NCI-H510A treated with DMSO at 0.1 percent for 48 hours (cell line): Measurements from ENCODE around the gene CYP4Z1.
"Not testable (repeated sequence)": the region's sequence is repeated elsewhere in the genome, so short reads cannot be mapped to it uniquely, and the experiment has no call there.

Source experiments
- DNase-seq: peaks from one replicate; lab custom pipeline; 2025; lab: John Stamatoyannopoulos, UW

Gene CYP4Z1

DNA sequence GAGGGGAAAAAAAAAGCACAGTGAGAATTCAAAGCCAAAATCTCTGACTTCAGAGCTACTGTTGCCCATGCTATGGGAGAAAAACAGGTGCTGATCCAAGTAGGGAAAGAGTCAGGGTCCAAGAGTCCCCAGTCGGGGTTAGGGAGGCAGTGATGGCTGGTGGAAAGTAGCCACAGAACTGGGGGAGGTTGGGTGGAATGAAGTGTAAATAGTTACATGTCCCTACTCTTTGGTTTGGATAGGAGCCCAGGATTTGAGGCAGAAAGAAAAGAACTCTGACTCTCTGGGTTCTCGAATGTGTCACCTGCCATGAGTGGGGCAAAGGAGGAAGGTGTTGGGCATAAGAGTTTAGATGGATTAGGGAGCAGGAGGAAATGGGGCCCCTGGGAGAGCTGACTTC is 61.8 kb downstream of the CYP4Z1 start:
- DNase-seq, result not testable (repeated sequence)

DNA sequence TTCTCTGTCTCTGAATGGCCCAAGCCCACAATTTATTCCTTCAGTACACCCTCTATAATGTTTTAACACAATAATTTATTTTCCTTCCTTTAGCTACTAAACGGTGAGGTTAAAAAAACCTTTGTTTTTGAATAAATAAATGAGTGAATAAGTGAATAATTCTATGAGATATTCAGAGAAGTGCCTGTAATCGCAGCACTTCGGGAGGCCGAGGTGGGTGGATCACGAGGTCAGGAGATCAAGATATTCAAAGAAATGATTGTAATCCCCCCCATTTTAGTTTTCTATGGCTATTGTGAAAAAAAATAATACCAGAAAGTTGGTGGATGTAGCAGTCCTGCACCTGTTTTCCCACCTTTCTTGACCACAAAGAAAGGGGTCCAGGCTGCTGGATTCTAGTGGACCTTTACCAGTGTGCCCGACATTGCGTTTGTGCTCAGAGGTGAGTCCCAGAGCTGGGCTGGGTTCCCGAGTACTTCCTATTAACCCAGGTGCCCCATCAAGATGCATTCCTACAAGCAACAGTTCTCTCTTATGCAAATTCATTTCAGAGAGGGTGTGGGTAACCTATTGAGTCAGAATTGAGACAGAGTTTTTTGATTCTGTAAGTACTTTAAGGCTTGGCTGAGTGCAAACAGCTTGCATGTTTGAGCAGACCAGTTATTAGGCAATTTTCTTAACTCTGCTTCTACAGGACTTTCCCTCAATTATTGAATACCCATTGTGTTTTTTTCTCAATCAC is 62.6 kb downstream of the CYP4Z1 start:
- DNase-seq, result not testable (repeated sequence)

DNA sequence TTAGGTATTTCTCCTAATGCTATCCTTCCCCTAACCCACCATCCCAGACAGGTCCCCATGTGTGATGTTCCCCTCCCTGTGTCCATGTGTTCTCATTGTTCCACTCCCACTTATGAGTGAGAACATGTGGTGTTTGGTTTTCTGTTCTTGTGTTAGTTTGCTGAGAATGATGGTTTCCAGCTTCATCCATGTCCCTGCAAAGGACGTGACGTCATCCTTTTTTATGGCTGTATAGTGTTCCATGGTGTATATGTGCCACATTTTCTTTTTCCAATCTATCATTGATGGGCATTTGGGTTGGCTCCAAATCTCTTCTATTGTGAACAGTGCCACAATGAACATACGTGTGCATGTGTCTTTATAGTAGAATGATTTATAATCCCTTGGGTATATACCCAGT is 65.6 kb downstream of the CYP4Z1 start:
- DNase-seq, result not testable (repeated sequence)

DNA sequence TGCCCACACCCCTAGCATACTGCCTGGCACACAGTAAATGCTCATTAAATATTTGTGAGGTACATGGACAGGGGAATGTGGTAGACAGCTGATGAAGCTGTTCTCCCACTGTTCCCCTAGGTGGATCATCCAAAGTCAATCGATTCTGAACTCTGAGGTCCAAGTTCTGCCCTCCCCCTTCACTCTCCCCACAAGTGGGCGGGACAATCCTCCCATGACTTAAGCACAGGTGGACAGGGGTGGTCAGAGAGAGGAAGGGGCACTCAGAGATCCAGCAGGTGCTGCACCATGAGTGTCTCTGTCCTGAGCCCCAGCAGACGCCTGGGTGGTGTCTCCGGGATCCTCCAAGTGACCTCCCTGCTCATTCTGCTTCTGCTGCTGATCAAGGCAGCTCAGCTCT is 70.2 kb downstream of the CYP4Z1 start, which contains the start of gene CYP4A22:
Gene CYP4A22 (plus strand): TSS at position 244 of the 400 bp plus-strand sequence. CDS start 45 bp downstream, at position 289.
- no peak for DNase-seq

DNA sequence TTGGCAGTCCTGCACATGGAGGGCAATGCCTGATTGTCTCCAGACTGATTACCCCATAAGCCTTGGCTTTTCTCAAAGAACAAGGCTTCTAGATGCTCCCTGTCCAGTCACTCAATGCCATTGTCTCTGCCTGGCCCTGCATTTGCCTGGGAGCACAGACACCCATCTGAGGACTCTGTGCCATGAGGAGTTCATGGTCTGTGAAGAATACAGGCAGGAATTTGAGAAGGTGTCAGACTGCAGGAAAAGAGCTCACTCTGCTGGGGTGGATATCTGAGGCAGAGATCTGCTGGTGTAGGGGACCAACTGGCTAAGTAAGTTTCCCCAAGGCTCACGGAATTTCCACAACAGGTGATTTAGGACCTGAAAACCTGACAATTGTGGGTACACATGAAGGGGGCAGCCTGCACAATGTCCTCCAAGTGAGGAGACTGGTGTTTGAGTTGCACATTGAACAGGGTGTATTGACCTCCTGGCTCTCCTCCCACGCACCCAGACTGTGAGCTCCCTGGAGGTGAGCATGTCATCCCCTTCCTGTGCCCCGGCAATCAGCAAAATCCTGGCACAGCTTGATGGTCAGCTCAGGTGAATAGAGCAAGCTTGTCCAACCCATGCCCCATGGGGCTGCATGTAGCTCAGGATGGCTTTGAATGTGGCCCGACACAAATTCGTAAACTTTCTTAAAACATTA is 71.0 kb downstream of the CYP4Z1 start:
- no peak for DNase-seq

DNA sequence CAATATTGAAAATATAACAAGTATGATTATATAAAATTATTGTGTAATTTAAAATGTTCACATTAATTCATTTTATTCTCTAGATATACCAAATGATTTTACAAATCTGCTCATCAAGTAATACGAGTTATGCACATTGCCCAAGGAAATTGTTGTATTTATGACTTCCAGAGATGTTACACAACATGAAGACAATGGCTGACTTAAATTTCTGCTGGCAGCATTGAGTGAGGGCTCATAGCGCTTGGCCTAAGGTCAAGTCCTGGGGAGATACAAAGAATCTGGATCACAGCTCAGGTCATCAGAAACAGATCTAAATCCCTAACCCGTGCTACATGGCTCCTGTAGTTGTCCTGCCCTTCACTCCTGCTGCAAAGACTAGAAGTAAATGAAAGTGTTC is 73.3 kb downstream of the CYP4Z1 start:
- DNase-seq, result not testable (repeated sequence)

DNA sequence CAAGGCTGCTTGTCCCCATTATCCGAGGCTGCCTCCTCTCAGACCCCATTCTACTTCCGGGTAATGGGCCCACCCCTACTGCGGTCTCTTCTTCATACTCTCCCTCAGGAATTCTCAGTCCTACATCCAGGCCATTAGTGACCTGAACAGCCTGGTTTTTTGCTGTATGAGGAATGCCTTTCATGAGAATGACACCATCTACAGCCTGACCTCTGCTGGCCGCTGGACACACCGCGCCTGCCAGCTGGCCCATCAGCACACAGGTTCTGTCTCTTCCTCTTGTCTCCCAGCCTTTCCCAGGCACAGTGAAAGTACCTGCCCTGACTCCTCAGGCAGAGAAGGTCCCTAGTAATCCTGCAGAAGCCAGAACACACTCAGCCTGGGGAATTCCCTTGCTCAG is 76.6 kb downstream of the CYP4Z1 start:
- DNase-seq, result peak; percentile 1

DNA sequence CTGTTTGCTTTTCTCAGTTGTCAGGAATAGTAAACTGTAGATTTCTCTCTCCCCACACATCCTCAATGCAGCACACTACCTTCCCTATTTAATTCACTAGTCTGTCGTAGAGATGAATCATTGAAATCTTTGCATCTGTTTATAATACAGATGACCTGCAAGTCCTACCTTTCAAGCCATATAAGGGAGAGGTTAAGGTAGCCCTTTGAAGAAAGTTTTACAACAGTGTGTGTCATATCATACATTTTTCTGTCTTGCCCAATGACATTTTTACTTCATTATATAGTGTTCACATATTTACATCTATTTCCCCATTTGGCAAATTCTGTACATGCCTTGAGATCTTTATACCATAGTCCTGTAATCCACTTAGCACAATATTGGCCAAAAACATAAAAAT is 79.5 kb downstream of the CYP4Z1 start:
- DNase-seq, result not testable (repeated sequence)

DNA sequence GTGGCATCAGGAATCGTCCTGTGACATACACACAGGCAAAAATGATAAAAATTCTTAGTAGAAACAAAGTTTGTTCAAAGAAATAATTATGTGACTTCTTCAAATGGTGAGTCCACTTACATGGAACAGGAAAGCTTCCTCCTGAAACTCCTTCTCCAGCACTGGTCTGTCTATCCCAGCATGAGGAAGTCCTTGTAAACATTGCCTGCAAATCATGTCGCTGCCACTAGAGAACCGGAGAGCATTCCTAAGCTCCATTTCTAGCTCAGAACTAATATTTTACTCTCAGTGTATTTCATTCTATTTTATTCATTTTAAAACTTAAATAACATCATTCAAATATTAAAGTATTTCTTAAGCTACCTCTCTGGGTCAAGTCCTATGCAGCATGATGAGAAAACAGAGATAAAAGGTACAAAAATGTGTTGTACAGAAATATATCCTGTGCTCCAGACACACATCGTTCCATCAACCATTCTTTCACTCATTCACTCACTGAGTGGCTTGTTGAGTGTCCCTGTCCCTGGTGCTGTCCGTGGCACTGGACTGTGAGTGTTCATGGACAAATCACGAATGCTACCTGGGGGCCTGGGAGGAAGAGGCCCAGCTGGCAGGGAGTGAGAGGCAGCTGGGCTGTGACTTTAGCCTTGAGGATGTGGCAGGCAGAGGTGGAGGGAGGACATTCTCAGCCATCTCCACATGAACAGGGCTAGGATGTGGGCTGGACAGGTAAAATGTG is 80.2 kb downstream of the CYP4Z1 start:
- no peak for DNase-seq

DNA sequence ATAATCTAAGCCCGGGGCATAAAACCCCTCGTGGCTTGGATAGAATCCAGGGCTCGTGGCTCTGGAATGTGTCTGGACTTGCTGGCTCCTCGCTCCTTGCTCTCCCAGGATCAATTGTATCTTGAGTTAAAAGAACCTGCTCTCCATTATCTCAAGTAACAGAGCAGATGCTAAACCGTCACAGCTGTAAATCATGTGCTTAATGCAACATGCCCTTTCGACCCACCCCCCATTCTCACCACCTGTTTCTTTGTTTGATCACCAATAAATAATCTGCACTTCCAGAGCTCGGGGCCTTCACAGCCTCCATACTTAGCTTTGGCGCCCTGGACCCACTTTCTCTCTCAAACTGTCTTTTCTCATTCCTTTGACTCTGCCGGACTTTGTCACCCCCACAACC is 82.1 kb downstream of the CYP4Z1 start:
- peak; percentile 33 for DNase-seq

DNA sequence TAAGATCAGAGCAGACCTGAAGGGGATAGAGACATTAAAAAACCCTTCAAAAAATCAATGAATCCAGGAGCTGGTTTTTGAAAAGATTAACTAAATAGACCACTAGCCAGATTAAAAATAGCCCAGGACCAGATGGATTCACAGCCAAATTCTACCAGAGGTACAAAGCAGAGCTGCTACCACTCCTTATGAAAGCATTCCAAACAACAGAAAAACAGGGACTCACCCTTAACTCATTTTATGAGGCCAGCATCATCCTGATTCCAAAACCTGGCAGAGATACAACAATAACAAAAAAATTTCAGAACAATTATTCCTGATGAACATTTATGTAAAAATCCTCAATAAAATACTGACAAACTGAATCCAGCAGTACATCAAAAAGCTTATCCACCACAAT is 89.4 kb downstream of the CYP4Z1 start:
- not testable (repeated sequence) for DNase-seq

DNA sequence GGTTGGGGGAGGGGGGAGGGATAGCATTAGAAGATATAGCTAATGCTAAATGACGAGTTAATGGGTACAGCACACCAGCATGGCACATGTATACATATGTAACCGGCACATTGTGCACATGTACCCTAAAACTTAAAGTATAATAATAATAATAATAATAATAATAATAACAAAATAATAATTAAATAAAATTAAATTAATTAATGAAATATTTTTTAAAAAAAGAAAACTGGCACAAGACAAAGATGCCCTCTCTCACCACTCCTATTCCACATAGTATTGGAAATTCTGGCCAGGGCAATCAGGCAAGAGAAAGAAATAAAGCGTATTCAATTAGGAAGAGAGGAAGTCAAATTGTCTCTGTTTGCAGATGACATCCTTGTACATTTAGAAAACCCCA is 90.9 kb downstream of the CYP4Z1 start:
- not testable (repeated sequence) for DNase-seq

DNA sequence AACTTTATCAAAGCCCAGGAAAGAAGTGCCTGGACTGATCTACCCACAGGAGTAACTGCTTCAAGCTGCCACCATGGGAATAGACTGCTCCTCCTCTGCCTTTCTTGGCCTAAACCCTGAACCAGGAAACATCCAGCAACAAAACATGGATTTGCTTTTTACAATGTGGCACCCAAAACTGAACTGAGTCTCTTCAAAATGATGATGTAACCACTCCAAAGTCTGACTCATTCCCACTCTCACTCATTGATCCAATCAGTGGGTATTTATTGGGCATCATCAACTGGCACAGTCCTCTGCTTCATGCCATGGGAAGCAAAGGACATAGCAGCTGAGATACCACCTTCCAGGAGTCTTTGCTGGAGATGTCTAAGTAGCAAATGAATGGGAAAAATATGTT is 93.7 kb downstream of the CYP4Z1 start:
- no peak for DNase-seq

DNA sequence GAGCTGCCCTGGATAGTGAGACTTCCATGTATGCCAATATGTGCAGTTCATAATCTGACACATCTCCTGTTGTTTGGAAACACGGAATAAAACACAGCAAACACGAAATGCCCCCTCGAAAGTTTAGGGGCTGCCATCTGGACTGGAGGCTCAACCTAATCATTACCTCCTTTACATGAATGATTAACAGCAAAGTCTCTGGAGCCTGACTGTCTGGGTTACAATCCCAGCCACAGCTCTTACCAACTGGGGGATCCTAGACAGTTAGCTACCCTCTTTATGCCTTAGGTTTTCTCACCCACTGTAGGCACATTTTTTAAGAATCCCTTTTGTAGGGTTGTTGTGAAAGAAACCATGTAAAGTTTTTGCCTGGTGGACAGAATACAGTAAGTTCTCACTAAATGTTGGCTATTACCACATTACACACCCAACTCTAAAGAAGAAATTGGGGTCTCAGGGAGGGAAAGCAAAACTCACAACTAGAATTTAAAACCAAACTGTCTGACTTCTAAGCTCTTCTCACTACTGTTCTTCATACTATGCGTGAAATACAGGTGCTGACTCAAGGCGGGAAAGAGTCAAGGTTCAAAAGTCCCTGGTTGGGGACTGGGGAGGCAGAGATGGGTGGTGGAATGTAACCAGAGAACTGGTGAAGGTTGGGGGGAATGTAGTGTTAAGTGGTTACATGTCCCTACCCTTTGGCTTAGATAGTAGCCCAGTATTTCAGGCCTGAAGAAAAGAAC is 94.4 kb downstream of the CYP4Z1 start:
- DNase-seq, result no peak

DNA sequence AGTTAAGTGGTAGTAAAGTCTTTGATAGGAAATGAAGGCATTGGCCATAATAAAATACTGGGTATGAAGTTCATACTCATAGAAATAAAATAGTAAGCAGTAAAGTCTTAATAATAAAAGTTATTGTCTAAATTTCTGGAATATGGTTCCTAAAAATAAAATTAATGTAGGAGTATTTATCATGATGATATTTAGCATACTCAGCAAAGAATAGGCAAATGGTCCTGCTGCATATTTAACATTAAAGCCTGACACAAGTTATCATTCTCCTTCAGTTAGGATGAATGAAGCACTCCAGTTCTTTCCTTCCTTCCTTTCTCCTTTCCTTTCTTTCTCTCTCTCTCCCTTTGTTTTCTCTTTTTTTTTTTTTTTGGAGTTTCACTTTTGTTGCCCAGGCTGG is 97.5 kb downstream of the CYP4Z1 start:
- DNase-seq, result no peak
